MM.1S (cell line): ENCODE measurements around the gene STK32B.

ENCODE experiments used
- DNase-seq: peaks from one replicate; pipeline ENCODE4 v3.0.0-alpha.2; 2015
- H2AFZ ChIP-seq: fragments of 300-600 bp; sonication (generic); 2 replicates; pipeline ENCODE4 v1.6.0; 2016; ENCODE audit warnings: antibody characterized with exemption, low read length
- H3F3A ChIP-seq: fragments of 300-600 bp; sonication (generic); 2 replicates; pipeline ENCODE4 v1.6.1; 2016; ENCODE audit warnings: mild to moderate bottlenecking, antibody characterized with exemption, low read length, moderate library complexity, mixed read lengths; ENCODE audit not compliant: insufficient read depth
- H3K27ac ChIP-seq: fragments of 300-600 bp; sonication (generic); 2 replicates; pipeline ENCODE4 v1.5.1; 2016; ENCODE audit warnings: mild to moderate bottlenecking, low read length
- H3K27me3 ChIP-seq: fragments of 300-600 bp; sonication (generic); replicated peaks from 2 replicates; pipeline ENCODE4 v1.6.0; 2016; ENCODE audit warnings: low read length; ENCODE audit not compliant: insufficient read depth
- H3K36me3 ChIP-seq: fragments of 300-600 bp; sonication (generic); replicated peaks from 2 replicates; pipeline ENCODE4 v1.6.1; 2016; ENCODE audit warnings: mild to moderate bottlenecking, low read length, mixed read lengths; ENCODE audit not compliant: insufficient read depth
- H3K4me1 ChIP-seq: fragments of 300-600 bp; sonication (generic); 2 replicates; pipeline ENCODE4 v1.6.1; 2016; ENCODE audit warnings: low read length, mixed read lengths
- H3K4me2 ChIP-seq: fragments of 300-600 bp; sonication (generic); 2 replicates; pipeline ENCODE4 v1.6.0; 2016; ENCODE audit warnings: low read depth, low read length
- H3K4me3 ChIP-seq: fragments of 300-600 bp; sonication (generic); 2 replicates; pipeline ENCODE4 v1.5.1; 2016; ENCODE audit warnings: low read length, mixed read lengths
- H3K79me2 ChIP-seq: fragments of 300-600 bp; sonication (generic); 2 replicates; pipeline ENCODE4 v1.6.1; 2016; ENCODE audit warnings: mixed run types, low read length, mixed read lengths
- H3K9ac ChIP-seq: fragments of 300-600 bp; sonication (generic); 2 replicates; pipeline ENCODE4 v1.6.1; 2016; ENCODE audit warnings: low read length, mixed read lengths
- H3K9me2 ChIP-seq: fragments of 300-600 bp; sonication (generic); replicated peaks from 2 replicates; pipeline ENCODE4 v1.6.1; 2016; ENCODE audit warnings: mild to moderate bottlenecking, low read length, mixed read lengths; ENCODE audit not compliant: insufficient read depth
- H3K9me3 ChIP-seq: fragments of 300-600 bp; sonication (generic); replicated peaks from 2 replicates; pipeline ENCODE4 v1.6.1; 2016; ENCODE audit warnings: mild to moderate bottlenecking, low read length, mixed read lengths; ENCODE audit not compliant: insufficient read depth
- H4K20me1 ChIP-seq: fragments of 300-600 bp; sonication (generic); 2 replicates; pipeline ENCODE4 v1.6.1; 2016; ENCODE audit warnings: mild to moderate bottlenecking, low read length, moderate library complexity, mixed read lengths; ENCODE audit not compliant: insufficient read depth
- EZH2 ChIP-seq: fragments of 300-600 bp; sonication (generic); optimal IDR thresholded peaks from 2 replicates; pipeline ENCODE3; 2017; ENCODE audit warnings: low read depth, mild to moderate bottlenecking, antibody characterized with exemption, low read length, mixed read lengths
- EZH2phosphoT487 ChIP-seq: fragments of 300-600 bp; sonication (generic); IDR thresholded peaks from 2 replicates; pipeline ENCODE4 v1.6.1; 2018; ENCODE audit warnings: antibody characterized with exemption, low read length
- TF ChIP-seq, protein P1 (sequence below): fragments of 300-600 bp; sonication (generic); IDR thresholded peaks from 2 replicates; pipeline ENCODE4 v1.5.1; 2016; ENCODE audit warnings: antibody characterized with exemption, low read length, mixed read lengths

Gene STK32B

DNA sequence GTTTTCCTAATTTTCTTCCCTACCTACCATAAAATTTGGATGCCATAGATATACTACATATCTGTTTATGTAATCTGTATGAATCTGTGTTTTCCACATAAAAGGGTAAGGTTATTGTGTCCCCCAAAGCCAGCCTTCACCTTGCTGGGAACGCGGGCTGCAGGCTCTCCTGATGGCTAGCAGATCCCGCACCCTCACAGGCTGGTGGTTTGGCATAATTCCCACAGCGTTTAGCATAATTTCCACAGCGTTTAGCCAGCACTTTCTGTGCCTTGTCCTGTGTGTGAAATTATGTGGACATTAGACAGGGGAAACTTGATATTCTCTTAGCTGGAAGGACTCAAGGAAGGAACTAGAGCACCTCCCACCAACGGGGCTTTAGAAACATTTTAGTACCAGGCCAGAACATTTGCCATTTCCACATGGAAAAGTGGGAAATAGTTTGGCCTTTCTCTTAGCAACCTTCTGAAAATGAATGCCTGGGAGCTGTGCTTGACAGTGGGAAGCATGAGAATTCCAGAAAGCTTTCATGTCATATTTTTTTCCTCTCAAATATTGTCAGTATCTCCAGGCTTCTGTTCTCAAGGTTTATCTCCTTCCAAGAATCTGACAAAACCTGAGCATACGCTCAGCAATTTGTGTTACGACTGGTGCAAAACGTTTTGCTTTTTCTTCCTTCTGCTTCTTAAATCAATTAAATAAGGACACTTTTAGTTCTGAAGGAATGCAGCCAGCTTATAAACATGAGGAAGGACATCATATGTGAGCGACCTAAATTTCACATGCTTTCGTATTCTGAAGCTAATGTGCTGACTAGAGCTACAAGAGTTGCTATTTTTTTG is 67.9 kb downstream of the STK32B start:
- no peaks in the 10 kb centered on the region for H3K4me1 ChIP-seq
- no peaks in the 10 kb centered on the region for H3F3A ChIP-seq
- no peaks in the 10 kb centered on the region for H3K9me2 ChIP-seq
- no peak for DNase-seq
- TF ChIP-seq EZH2phosphoT487 (no peak), EZH2 (no peak)
- TF ChIP-seq, protein P1, sequence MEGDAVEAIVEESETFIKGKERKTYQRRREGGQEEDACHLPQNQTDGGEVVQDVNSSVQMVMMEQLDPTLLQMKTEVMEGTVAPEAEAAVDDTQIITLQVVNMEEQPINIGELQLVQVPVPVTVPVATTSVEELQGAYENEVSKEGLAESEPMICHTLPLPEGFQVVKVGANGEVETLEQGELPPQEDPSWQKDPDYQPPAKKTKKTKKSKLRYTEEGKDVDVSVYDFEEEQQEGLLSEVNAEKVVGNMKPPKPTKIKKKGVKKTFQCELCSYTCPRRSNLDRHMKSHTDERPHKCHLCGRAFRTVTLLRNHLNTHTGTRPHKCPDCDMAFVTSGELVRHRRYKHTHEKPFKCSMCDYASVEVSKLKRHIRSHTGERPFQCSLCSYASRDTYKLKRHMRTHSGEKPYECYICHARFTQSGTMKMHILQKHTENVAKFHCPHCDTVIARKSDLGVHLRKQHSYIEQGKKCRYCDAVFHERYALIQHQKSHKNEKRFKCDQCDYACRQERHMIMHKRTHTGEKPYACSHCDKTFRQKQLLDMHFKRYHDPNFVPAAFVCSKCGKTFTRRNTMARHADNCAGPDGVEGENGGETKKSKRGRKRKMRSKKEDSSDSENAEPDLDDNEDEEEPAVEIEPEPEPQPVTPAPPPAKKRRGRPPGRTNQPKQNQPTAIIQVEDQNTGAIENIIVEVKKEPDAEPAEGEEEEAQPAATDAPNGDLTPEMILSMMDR: no peak
- H2AFZ ChIP-seq: no peak overlapping the region
- H3K27me3 ChIP-seq: no peaks in the 10 kb centered on the region
- no peaks in the 10 kb centered on the region for H3K79me2 ChIP-seq
- no peak overlapping the region for H3K4me2 ChIP-seq
- no peak overlapping the region for H3K9ac ChIP-seq
- no peaks in the 10 kb centered on the region for H3K9me3 ChIP-seq
- no peaks in the 10 kb centered on the region for H3K36me3 ChIP-seq
- no peaks in the 10 kb centered on the region for H4K20me1 ChIP-seq
- no peak overlapping the region for H3K27ac ChIP-seq
- no peak overlapping the region for H3K4me3 ChIP-seq

DNA sequence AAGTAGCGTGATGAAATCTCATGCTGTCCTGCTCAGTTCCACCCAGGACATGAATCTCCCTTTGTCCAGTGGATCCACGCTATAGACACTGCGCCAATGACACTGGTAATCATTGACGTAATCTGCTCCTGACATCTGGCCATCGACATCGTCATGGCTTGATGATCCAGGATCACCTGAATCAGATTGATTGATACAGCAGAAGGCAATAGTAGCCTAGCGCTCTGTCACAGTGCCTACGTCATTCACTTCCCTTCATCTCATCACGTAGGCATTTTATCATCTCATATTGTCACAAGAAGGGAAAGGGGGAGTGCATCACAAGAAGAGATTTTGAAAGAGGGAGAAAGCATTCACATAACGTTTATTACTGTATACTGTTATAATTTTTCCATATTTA is 68.8 kb downstream of the STK32B start:
- no peak overlapping the region for H2AFZ ChIP-seq
- TF ChIP-seq, protein P1: no peak
- no peak for TF ChIP-seq EZH2phosphoT487
- no peak for TF ChIP-seq EZH2
- no peaks in the 10 kb centered on the region for H3K9me2 ChIP-seq
- no peaks in the 10 kb centered on the region for H4K20me1 ChIP-seq
- H3K9ac ChIP-seq: no peak overlapping the region
- H3K36me3 ChIP-seq: no peaks in the 10 kb centered on the region
- H3K4me1 ChIP-seq: no peaks in the 10 kb centered on the region
- no peaks in the 10 kb centered on the region for H3K9me3 ChIP-seq
- no peak overlapping the region for H3K27ac ChIP-seq
- H3K4me2 ChIP-seq: no peak overlapping the region
- H3K79me2 ChIP-seq: no peaks in the 10 kb centered on the region
- DNase-seq: no peak
- H3K4me3 ChIP-seq: no peak overlapping the region
- H3F3A ChIP-seq: no peaks in the 10 kb centered on the region
- no peaks in the 10 kb centered on the region for H3K27me3 ChIP-seq

- Histone ChIP-seq H3K27me3 (no peaks in the 10 kb centered on the region), H3K9me2 (no peaks in the 10 kb centered on the region), H3K79me2 (no peaks in the 10 kb centered on the region), H3K9ac (no peak overlapping the region), H3K4me2 (no peak overlapping the region), H3K4me3 (no peak overlapping the region), H3F3A (no peaks in the 10 kb centered on the region), H3K9me3 (no peaks in the 10 kb centered on the region), H3K27ac (no peak overlapping the region), H3K4me1 (no peaks in the 10 kb centered on the region), H4K20me1 (no peaks in the 10 kb centered on the region), H2AFZ (no peak overlapping the region), H3K36me3 (no peaks in the 10 kb centered on the region)
- TF ChIP-seq EZH2phosphoT487 (no peak), EZH2 (no peak)
- DNase-seq: no peak
Observed at GRCh38 chr4:5120468-5120867, 69.2 kb downstream of the STK32B start.

GRCh38 chr4:5122114-5122513 is 70.8 kb downstream of the STK32B start:
- H2AFZ ChIP-seq: no peak overlapping the region
- H3K27ac ChIP-seq: no peak overlapping the region

More at GRCh38 chr4:5122114-5122513, 70.8 kb downstream of the STK32B start:
- Histone ChIP-seq H3K79me2 (no peaks in the 10 kb centered on the region), H4K20me1 (no peaks in the 10 kb centered on the region), H3K4me3 (no peak overlapping the region), H3K9me3 (no peaks in the 10 kb centered on the region), H3K27me3 (no peaks in the 10 kb centered on the region), H3K9me2 (no peaks in the 10 kb centered on the region), H3K4me2 (no peak overlapping the region), H3F3A (no peaks in the 10 kb centered on the region), H3K4me1 (no peaks in the 10 kb centered on the region), H3K36me3 (no peaks in the 10 kb centered on the region), H3K9ac (no peak overlapping the region)
- DNase-seq: no peak
- TF ChIP-seq EZH2 (no peak), EZH2phosphoT487 (no peak)
- TF ChIP-seq, protein P1: no peak
